Psoas muscle (tissue), 8 donors: ENCODE measurements around the gene CASP8. TPM values are rescaled to one million over a fixed set of nuclear protein-coding genes. Genes with fewer than 3 reads are reported as not detected.
"Not testable (repeated sequence)": the region's sequence is repeated elsewhere in the genome, so short reads cannot be mapped to it uniquely, and the experiment has no call there.

ENCODE experiments used
- ATAC-seq, 4 donors: fragments of 200-7000 bp; cut with Tn5 transposase; one replicate each; pipeline ENCODE4 v1.9.1; 2020; ENCODE audit warnings: moderate library complexity in 3 of 4, mild to moderate bottlenecking in 2 of 4
- DNase-seq, 2 donors: peaks; one replicate each; pipeline ENCODE4 v3.0.0-alpha.2; 2020
- H3K27ac ChIP-seq: fragments of 200-600 bp; one replicate; pipeline ENCODE4 v1.8.0; 2022
- H3K27me3 ChIP-seq, 3 donors: fragments of 200-600 bp in 1 of 3; one replicate each; pipeline versions ENCODE4 v1.6.1 to v1.8.0; 2013 to 2022; ENCODE audit warnings: low read length in 2 of 3, mild to moderate bottlenecking in 2 of 3, moderate library complexity in 1 of 3; ENCODE audit not compliant: insufficient read depth in 3 of 3
- H3K36me3 ChIP-seq, 2 donors: fragments of 200-600 bp in 1 of 2; one replicate each; pipeline versions ENCODE4 v1.6.1 to v1.8.0; 2013 to 2022; ENCODE audit warnings: low read depth in 1 of 2, mild to moderate bottlenecking in 1 of 2, moderate library complexity in 1 of 2; ENCODE audit not compliant: insufficient read depth in 1 of 2
- H3K4me1 ChIP-seq: fragments of 200-600 bp; one replicate; pipeline ENCODE4 v1.8.0; 2022
- H3K4me3 ChIP-seq: fragments of 200-600 bp; one replicate; pipeline ENCODE4 v1.8.0; 2022; ENCODE audit warnings: mild to moderate bottlenecking
- H3K9me3 ChIP-seq: fragments of 200-600 bp; one replicate; pipeline ENCODE4 v1.8.0; 2022
- WGBS, 3 donors: extraction: QIAGEN DNeasy Blood & Tissue Kit; methylation state at CpG; one replicate each; pipeline versions ENCODE4 v1.1.6 to v1.1.7; 2013; 5-methylcytosine and 5-hydroxymethylcytosine counted together
- intact Hi-C, 2 donors: fragments of 100-400 bp; cut with DNase I; formaldehyde crosslinking; loops; one replicate each; pipeline versions ENCODE4 v1.11.0 to v1.14.2; 2022
- polyA plus RNA-seq, 3 donors: library from polyadenylated mRNA; stranded (reverse); fragments of 200-250 nt; gene quantifications; one replicate each; pipeline ENCODE4 v1.2.3, GENCODE V29; 2013
- total RNA-seq, 4 donors: library from RNA; stranded (reverse); fragmentation: NEBNext Ultra II Directional in 2 of 4; extraction: Animal tissue kit (Norgen Biotek cat#: 25700) in 2 of 4; gene quantifications; one replicate each; pipeline versions ENCODE4 v1.2.1 to v1.2.4, GENCODE V29; 2021 to 2023
- TF ChIP-seq, protein P1 (sequence below): fragments of 200-600 bp; IDR thresholded peaks from one replicate; pipeline ENCODE4 v1.8.0; 2022; ENCODE audit warnings: antibody characterized with exemption
- donor health status: healthy with polysubstance abuse.
- donor health status: DM: no; HTN: no; CAD: no; lungs with moderate emphysema.
- donor health status: Bipolar disorder and iron deficiency.
- donor health status: healthy.
- donor health status: DM: yes; HTN: yes; CAD: no.
- donor health status: DM: no; HTN: no; CAD: no.
- donor health status: DM: no; HTN: no; CAD: no.
- donor health status: DM: yes; HTN: yes; CAD: no.

CASP8 gene
- total and polyA plus RNA-seq, 7 donors = 0.87 to 3.5 (median 2.3) TPM

DNA sequence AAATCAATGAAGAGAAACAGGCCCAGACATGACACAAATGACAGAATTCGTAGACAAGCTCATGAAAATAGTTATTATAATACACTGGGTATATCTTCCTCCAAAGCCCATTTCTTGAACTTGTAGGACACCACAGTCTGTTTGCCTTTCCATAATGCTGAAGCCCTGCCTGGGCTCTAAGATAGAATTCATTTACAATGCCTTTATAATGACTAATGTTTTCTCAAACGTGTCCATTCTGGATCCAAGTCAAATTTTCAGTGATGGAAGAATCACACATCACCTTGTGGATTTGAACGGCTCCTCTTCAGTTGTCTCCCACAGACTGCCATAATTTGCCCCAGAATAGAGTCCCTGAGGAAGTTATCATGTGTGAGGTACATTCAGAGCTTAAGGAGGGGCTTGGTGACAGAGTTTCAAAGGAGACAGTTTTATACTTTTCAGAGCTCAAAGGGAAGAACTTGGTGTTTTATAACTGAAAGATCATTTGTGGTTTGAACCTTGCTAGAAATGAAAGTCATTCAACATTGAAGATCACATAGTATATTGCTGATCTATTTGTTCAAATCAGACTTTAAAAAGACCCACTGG lies 38.2 kb downstream of the CASP8 start:
- TF ChIP-seq, protein P1, sequence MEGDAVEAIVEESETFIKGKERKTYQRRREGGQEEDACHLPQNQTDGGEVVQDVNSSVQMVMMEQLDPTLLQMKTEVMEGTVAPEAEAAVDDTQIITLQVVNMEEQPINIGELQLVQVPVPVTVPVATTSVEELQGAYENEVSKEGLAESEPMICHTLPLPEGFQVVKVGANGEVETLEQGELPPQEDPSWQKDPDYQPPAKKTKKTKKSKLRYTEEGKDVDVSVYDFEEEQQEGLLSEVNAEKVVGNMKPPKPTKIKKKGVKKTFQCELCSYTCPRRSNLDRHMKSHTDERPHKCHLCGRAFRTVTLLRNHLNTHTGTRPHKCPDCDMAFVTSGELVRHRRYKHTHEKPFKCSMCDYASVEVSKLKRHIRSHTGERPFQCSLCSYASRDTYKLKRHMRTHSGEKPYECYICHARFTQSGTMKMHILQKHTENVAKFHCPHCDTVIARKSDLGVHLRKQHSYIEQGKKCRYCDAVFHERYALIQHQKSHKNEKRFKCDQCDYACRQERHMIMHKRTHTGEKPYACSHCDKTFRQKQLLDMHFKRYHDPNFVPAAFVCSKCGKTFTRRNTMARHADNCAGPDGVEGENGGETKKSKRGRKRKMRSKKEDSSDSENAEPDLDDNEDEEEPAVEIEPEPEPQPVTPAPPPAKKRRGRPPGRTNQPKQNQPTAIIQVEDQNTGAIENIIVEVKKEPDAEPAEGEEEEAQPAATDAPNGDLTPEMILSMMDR = no peak
- Histone ChIP-seq H3K4me3 (no peak overlapping the region), H3K27ac (no peak overlapping the region), H3K9me3 (no peaks in the 10 kb centered on the region), H3K27me3 (peaks cover 0 to 2% (median 0%) of the 10 kb centered on the region in 3 donors), H3K36me3 (peaks cover 0 to 20% of the 10 kb centered on the region in 2 donors), H3K4me1 (no peaks in the 10 kb centered on the region)
- WGBS, 3 donors = 55 to 71% (median 69%) methylated on average over 3 of the region's 3 CpGs
- ATAC-seq (no peak), DNase-seq (no peak)
- intact Hi-C loops = no loop called here

DNA sequence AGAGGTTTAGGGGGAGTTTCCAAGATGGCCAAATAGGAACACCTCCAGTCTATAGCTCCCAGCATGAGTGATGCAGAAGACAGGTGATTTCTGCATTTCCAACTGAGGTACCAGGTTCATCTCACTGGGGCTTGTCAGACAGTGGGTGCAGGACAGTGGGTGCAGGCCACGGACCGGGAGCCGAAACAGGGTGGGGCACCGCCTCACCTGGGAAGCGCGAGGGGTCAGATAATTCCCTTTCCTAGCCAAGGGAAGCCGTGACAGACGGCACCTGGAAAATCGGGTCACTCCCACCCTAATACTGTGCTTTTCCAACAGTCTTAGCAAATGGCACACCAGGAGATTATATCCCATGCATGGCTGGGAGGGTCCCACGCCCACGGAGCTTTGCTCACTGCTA lies 39.6 kb downstream of the CASP8 start:
- intact Hi-C loops, H3K4me1 ChIP-seq, H3K27ac ChIP-seq, H3K9me3 ChIP-seq, H3K4me3 ChIP-seq, ATAC-seq, H3K27me3 ChIP-seq, DNase-seq: not testable (repeated sequence)
- peaks cover 0 to 20% of the 10 kb centered on the region in 2 donors for H3K36me3 ChIP-seq
- whole genome bisulfite sequencing, 3 donors = 96 to 97% (median 97%) methylated on average over 11 of the region's 11 CpGs

DNA sequence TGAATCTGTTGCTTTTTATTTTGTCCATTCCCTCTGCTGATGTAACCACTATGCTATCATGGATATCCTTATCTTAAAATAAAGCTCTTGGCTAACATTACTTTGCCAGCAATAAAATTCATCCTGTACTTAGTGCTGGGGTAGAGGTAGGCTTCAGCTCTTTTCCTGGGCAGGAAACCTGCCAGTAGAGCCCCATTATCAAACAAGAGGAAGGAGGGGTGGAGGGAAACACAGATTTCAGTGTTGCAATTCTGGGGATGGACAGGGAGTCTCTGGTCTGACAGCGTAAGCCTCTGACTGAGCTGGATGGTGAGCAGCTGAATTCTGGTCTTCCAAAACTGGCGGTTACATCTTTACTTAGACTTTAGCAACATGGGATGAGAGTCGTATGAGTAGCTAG lies 47.5 kb downstream of the CASP8 start:
- no peak overlapping the region for H3K27ac ChIP-seq
- intact Hi-C loops = no loop called here
- no peaks in the 10 kb centered on the region for H3K27me3 ChIP-seq
- no peak for ATAC-seq
- peaks cover 2 to 26% of the 10 kb centered on the region in 2 donors for H3K36me3 ChIP-seq
- whole genome bisulfite sequencing, 3 donors = 94 to 97% (median 96%) methylated on average over 3 of the region's 3 CpGs
- DNase-seq = no peak
- no peaks in the 10 kb centered on the region for H3K9me3 ChIP-seq
- no peaks in the 10 kb centered on the region for H3K4me1 ChIP-seq
- no peak overlapping the region for H3K4me3 ChIP-seq
- TF ChIP-seq, protein P1 = no peak

DNA sequence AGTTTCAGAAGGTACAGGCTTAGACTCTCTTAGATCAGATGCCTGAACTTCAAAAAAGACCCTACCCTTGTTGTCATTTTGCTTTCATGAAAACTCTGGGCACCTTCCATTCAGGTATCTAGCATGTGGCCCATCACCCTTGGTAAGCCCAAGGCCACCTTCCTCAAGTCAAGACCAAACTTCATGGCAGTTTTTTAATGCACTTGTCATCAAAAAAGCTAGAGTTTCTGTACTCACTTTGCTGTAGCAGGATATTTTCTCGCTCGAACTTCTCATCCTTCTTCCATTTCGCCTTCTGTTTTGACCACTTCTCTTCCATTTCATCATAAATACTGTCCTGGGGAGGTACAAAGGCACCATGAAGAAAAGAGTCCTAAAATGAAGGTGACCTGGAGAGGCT lies 48.6 kb downstream of the CASP8 start:
- 96 to 97% (median 96%) methylated on average over 3 of the region's 3 CpGs for WGBS, 3 donors
- ATAC-seq = no peak
- TF ChIP-seq, protein P1 = no peak
- Histone ChIP-seq H3K27me3 (no peaks in the 10 kb centered on the region), H3K27ac (no peak overlapping the region), H3K36me3 (peaks cover 2 to 26% of the 10 kb centered on the region in 2 donors), H3K9me3 (no peaks in the 10 kb centered on the region), H3K4me3 (no peak overlapping the region), H3K4me1 (no peaks in the 10 kb centered on the region)
- intact Hi-C loops = no loop called here
- no peak for DNase-seq

DNA sequence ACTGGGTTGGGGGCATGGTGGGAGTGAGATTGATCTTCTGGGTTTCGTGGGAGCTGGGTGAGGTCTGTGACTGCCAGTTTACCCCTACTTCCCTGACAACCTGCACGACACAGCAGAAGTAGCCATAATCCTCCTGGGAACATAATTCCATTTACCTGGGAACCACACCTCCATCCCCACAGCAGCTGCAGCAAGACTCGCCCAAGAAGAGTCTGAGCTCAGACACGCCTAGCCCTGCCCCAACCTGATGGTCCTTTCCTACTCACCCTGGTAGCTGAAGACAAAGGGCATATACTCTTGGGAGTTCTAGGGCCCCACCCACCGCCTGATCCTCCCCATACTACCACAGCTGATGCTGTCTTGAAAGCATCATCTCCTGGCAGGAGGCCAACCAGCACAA lies 53.0 kb downstream of the CASP8 start:
- no peak for ATAC-seq
- Histone ChIP-seq H3K4me1 (no peaks in the 10 kb centered on the region), H3K36me3 (peaks cover 2 to 9% of the 10 kb centered on the region in 2 donors), H3K27ac (no peak overlapping the region), H3K9me3 (no peaks in the 10 kb centered on the region), H3K4me3 (no peak overlapping the region), H3K27me3 (no peaks in the 10 kb centered on the region)
- DNase-seq = no peak
- WGBS, 3 donors = 75 to 94% (median 82%) methylated on average over 5 of the region's 5 CpGs
- TF ChIP-seq, protein P1 = no peak
- intact Hi-C loops = no loop called here
